ENCODE measurements around the gene TTYH2. TPM values are rescaled to one million over a fixed set of nuclear protein-coding genes. Genes with fewer than 3 reads are reported as not detected.

The TTYH2 gene
- total and polyA plus RNA-seq, 10 of the 15 experiments (the other 5 are each of a cell fraction or from before 2014, with no cell fraction given) = 0.26 to 25.2 (median 6.6) TPM

DNA sequence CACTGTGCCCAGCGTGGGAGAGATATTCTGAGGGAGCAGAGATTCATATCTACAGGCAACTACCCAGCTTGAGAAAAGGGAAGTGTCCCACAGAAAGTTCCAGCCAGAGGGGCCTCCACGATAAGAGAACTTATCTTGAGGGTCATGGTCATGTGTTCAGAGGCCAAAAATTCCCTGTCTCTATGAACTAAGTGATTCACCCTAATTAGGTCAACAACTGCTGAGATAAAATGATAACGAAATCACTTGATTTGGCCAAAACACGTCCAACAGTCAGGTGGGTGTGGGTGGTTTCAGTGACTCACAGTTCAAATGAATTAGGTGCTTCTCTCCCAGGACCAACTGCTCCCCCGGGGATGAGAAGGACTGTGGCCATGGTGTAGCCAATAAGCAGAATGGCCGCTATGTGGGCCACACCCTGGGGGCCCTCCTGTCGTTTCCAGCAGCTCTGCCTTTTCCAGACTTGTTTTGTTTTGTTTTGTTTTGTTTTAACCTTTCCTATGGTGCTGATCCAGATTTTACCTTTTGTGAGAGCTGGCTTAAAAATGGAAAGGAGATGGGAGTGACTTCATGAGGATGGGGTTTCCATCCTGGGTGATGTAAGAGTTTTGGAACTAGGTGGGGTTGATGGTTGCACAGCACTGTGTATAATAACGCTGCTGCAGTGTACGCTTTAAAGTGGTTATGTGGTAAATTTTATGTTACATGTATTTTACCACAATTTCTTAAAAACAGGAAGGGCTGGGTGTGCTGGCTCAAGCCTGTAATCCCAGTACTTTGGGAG is 69.4 kb downstream of the TTYH2 start (continued):
- TF ChIP-seq CBX5 (IDR thresholded peaks at IDR 0.05; ENCODE audit: low read depth) (no peak), SREBF1 (IDR thresholded peaks at IDR 0.05; ENCODE audit: low read length) (no peak), ETV6 (conservative IDR thresholded peaks at IDR 0.05 in 1 of 2, IDR thresholded peaks at IDR 0.05 in 1 of 2; ENCODE audit: borderline replicate concordance in 1 of 2, low read depth in 1 of 2) (peak in 1 of 2 experiments; percentile 5; a peak in 1 of 4 replicates), WRNIP1 (IDR thresholded peaks at IDR 0.05; ENCODE audit: borderline replicate concordance, low read depth, low read length) (no peak), STAT1 (conservative IDR thresholded peaks at IDR 0.05) (no peak), NBN (IDR thresholded peaks at IDR 0.05) (peak; percentile 78), YBX1 (IDR thresholded peaks at IDR 0.05) (peak; percentile 31; the same call in 1 of the 2 replicates), NFXL1 (IDR thresholded peaks at IDR 0.05; ENCODE audit: borderline replicate concordance) (no peak), ZNF622 (IDR thresholded peaks at IDR 0.05) (no peak), ASH2L (IDR thresholded peaks at IDR 0.05; ENCODE audit: borderline replicate concordance, low read depth) (no peak), CBX3 (IDR thresholded peaks at IDR 0.05; ENCODE audit: borderline replicate concordance, low read depth) (no peak), ZNF207 (IDR thresholded peaks at IDR 0.05; ENCODE audit: borderline replicate concordance) (no peak), RUNX3 (IDR thresholded peaks at IDR 0.05; ENCODE audit: low read length) (peak; percentile 95), ZNF384 (IDR thresholded peaks at IDR 0.05; ENCODE audit: borderline replicate concordance, low read depth, low read length) (no peak), TCF12 (IDR thresholded peaks at IDR 0.05; ENCODE audit: low read depth, low read length) (peak; percentile 52; the same call in 1 of the 2 replicates), TCF3 (IDR thresholded peaks at IDR 0.05; ENCODE audit: borderline replicate concordance, insufficient read depth, low read depth, low read length) (no peak)
- TF ChIP-seq, protein P1, sequence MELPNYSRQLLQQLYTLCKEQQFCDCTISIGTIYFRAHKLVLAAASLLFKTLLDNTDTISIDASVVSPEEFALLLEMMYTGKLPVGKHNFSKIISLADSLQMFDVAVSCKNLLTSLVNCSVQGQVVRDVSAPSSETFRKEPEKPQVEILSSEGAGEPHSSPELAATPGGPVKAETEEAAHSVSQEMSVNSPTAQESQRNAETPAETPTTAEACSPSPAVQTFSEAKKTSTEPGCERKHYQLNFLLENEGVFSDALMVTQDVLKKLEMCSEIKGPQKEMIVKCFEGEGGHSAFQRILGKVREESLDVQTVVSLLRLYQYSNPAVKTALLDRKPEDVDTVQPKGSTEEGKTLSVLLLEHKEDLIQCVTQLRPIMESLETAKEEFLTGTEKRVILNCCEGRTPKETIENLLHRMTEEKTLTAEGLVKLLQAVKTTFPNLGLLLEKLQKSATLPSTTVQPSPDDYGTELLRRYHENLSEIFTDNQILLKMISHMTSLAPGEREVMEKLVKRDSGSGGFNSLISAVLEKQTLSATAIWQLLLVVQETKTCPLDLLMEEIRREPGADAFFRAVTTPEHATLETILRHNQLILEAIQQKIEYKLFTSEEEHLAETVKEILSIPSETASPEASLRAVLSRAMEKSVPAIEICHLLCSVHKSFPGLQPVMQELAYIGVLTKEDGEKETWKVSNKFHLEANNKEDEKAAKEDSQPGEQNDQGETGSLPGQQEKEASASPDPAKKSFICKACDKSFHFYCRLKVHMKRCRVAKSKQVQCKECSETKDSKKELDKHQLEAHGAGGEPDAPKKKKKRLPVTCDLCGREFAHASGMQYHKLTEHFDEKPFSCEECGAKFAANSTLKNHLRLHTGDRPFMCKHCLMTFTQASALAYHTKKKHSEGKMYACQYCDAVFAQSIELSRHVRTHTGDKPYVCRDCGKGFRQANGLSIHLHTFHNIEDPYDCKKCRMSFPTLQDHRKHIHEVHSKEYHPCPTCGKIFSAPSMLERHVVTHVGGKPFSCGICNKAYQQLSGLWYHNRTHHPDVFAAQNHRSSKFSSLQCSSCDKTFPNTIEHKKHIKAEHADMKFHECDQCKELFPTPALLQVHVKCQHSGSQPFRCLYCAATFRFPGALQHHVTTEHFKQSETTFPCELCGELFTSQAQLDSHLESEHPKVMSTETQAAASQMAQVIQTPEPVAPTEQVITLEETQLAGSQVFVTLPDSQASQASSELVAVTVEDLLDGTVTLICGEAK (IDR thresholded peaks at IDR 0.05; ENCODE audit: borderline replicate concordance) = no peak
- TF ChIP-seq, protein P2, sequence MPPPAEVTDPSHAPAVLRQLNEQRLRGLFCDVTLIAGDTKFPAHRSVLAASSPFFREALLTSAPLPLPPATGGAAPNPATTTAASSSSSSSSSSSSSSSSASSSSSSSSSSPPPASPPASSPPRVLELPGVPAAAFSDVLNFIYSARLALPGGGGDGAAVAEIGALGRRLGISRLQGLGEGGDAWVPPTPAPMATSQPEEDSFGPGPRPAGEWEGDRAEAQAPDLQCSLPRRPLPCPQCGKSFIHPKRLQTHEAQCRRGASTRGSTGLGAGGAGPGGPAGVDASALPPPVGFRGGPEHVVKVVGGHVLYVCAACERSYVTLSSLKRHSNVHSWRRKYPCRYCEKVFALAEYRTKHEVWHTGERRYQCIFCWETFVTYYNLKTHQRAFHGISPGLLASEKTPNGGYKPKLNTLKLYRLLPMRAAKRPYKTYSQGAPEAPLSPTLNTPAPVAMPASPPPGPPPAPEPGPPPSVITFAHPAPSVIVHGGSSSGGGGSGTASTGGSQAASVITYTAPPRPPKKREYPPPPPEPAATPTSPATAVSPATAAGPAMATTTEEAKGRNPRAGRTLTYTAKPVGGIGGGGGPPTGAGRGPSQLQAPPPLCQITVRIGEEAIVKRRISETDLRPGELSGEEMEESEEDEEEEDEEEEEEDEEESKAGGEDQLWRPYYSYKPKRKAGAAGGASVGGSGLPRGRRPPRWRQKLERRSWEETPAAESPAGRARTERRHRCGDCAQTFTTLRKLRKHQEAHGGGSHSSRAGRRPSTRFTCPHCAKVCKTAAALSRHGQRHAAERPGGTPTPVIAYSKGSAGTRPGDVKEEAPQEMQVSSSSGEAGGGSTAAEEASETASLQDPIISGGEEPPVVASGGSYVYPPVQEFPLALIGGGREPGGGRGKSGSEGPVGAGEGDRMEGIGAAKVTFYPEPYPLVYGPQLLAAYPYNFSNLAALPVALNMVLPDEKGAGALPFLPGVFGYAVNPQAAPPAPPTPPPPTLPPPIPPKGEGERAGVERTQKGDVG (CRISPR knock-in tag; IDR thresholded peaks at IDR 0.05) = no peak

Data from GM12878 (cell line).